Pancreas (tissue), 10 donors: ENCODE measurements around the gene EMC8. TPM values are rescaled to one million over a fixed set of nuclear protein-coding genes. Genes with fewer than 3 reads are reported as not detected.
A peak's percentile ranks its signal among the peaks of the same experiment; 100 is the strongest.

Source experiments
- ATAC-seq, 4 donors: fragments of 200-7000 bp; cut with Tn5 transposase; one replicate each; pipeline versions ENCODE4 v1.8.0 to v1.9.1; 2020; ENCODE audit warnings: mild to moderate bottlenecking in 4 of 4, moderate library complexity in 4 of 4
- DNase-seq, 6 donors: peaks; one replicate each; pipeline ENCODE4 v3.0.0-alpha.2; 2020
- FAIRE-seq: peaks from 2 replicates; lab custom pipeline; 2012; peaks lifted over from hg19 to GRCh38; lab: Jason Lieb, UNC
- H3K27ac ChIP-seq, 4 donors: fragments of 200-600 bp; sonication (generic); 1 replicate in 3 of 4; 2 replicates in 1 of 4; pipeline versions ENCODE4 v1.5.0 to v1.8.0; 2020
- H3K27me3 ChIP-seq, 4 donors: fragments of 200-600 bp; one replicate each; pipeline ENCODE4 v1.8.0; 2021
- H3K36me3 ChIP-seq, 3 donors: fragments of 200-600 bp; sonication (generic) in 1 of 3; one replicate each; pipeline versions ENCODE4 v1.5.0 to v1.8.0; 2020 to 2021
- H3K4me1 ChIP-seq, 3 donors: fragments of 200-600 bp; one replicate each; pipeline ENCODE4 v1.8.0; 2021
- H3K4me3 ChIP-seq, 4 donors: fragments of 200-600 bp; sonication (generic) in 2 of 4; one replicate each; pipeline versions ENCODE4 v1.5.0 to v1.8.0; 2020 to 2021
- H3K9me3 ChIP-seq, 4 donors: fragments of 200-600 bp; one replicate each; pipeline ENCODE4 v1.8.0; 2021
- WGBS, 2 donors: extraction: QIAGEN DNeasy Blood & Tissue Kit; methylation state at CpG; one replicate each; pipeline ENCODE4 v1.1.7; 2013; 5-methylcytosine and 5-hydroxymethylcytosine counted together
- intact Hi-C, 3 donors: fragments of 100-400 bp; cut with DNase I; formaldehyde crosslinking; loops; one replicate each; pipeline versions ENCODE4 v1.11.1 to v1.14.2; 2022
- polyA plus RNA-seq, 2 donors: library from polyadenylated mRNA; stranded (reverse); fragments of 200-250 nt; gene quantifications; one replicate each; pipeline ENCODE4 v1.2.3, GENCODE V29; 2013
- total RNA-seq, 6 donors: library from RNA; stranded (reverse); fragmentation: NEBNext Ultra II Directional in 4 of 6; extraction: Animal tissue kit (Norgen Biotek cat#: 25700) in 4 of 6; gene quantifications; one replicate each; pipeline versions ENCODE4 v1.2.1 to v1.2.4, GENCODE V29; 2021 to 2023
- TF ChIP-seq, protein P1 (sequence below), 4 donors: fragments of 200-600 bp; sonication (generic) in 3 of 4; IDR thresholded peaks; one replicate each; pipeline versions ENCODE4 v1.5.0 to v1.8.0; 2021; ENCODE audit warnings: antibody characterized with exemption in 4 of 4
- donor health status: healthy with polysubstance abuse.
- donor health status: DM: no; HTN: no; CAD: no; lungs with moderate emphysema.
- donor health status: DM: no; HTN: no; CAD: no.
- donor health status: control.
- donor health status: control.
- donor health status: Bipolar disorder and iron deficiency.
- donor health status: DM: yes; HTN: yes; CAD: no.
- donor health status: DM: no; HTN: no; CAD: no.
- donor health status: DM: no; HTN: no; CAD: no.
- donor health status: DM: yes; HTN: yes; CAD: no.

Gene EMC8
- total and polyA plus RNA-seq, 8 donors = 6.8 to 14.2 (median 9.8) TPM

DNA sequence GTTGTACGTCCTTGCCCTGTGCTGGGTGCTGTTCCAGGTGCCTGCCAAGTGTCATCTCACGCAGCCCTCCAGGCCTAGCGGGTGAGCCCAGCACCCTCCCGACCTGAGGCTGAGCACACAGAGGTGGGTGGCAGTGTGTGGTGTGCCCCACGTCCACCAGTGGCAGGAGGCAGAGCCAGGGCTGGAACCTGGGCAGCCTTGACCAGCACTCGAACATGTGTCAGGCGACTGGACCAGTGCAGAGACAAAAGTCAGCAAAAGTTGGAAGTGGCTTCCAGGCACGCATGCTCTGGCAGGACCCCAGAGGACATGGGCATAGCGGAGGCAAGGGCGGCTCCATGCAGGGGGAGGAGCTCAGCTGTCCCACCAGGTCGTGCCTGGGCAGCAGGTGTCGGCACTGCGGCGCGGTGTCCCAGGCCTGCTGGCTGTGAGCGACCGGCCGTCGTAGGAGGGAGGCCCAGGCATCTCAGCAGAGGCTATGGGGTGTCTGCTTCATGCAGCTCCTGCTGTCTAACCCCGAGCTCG, 35.9 kb upstream of the EMC8 start:
- no peak for ATAC-seq
- Histone ChIP-seq H3K9me3 (no peaks in the 10 kb centered on the region), H3K4me1 (no peaks in the 10 kb centered on the region), H3K4me3 (no peak overlapping the region), H3K27ac (no peak overlapping the region), H3K27me3 (peaks cover 0 to 6% (median 0%) of the 10 kb centered on the region in 4 donors), H3K36me3 (no peaks in the 10 kb centered on the region)
- TF ChIP-seq, protein P1, sequence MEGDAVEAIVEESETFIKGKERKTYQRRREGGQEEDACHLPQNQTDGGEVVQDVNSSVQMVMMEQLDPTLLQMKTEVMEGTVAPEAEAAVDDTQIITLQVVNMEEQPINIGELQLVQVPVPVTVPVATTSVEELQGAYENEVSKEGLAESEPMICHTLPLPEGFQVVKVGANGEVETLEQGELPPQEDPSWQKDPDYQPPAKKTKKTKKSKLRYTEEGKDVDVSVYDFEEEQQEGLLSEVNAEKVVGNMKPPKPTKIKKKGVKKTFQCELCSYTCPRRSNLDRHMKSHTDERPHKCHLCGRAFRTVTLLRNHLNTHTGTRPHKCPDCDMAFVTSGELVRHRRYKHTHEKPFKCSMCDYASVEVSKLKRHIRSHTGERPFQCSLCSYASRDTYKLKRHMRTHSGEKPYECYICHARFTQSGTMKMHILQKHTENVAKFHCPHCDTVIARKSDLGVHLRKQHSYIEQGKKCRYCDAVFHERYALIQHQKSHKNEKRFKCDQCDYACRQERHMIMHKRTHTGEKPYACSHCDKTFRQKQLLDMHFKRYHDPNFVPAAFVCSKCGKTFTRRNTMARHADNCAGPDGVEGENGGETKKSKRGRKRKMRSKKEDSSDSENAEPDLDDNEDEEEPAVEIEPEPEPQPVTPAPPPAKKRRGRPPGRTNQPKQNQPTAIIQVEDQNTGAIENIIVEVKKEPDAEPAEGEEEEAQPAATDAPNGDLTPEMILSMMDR (IDR thresholded peaks at IDR 0.05) = no peak
- no peak for FAIRE-seq
- WGBS, 2 donors = 53 to 68% methylated on average over 21 of the region's 21 CpGs
- peak in 2 of 6 donors; percentile 52 to 63 for DNase-seq
- intact Hi-C loops = no loop called here

- Histone ChIP-seq H3K9me3 (no peaks in the 10 kb centered on the region), H3K36me3 (no peaks in the 10 kb centered on the region), H3K27ac (no peak overlapping the region), H3K27me3 (peaks cover 0 to 6% (median 0%) of the 10 kb centered on the region in 4 donors), H3K4me1 (no peaks in the 10 kb centered on the region), H3K4me3 (no peak overlapping the region)
- WGBS, 2 donors = 69 to 80% methylated on average over 5 of the region's 5 CpGs
- peak in 1 of 6 donors; percentile 13 for DNase-seq
- TF ChIP-seq, protein P1 (IDR thresholded peaks at IDR 0.05) = no peak
- ATAC-seq = no peak
- intact Hi-C loops = no loop called here
- no peak for FAIRE-seq
Measured at GRCh38 chr16:85834741-85835140, 35.4 kb upstream of the EMC8 start.

DNA sequence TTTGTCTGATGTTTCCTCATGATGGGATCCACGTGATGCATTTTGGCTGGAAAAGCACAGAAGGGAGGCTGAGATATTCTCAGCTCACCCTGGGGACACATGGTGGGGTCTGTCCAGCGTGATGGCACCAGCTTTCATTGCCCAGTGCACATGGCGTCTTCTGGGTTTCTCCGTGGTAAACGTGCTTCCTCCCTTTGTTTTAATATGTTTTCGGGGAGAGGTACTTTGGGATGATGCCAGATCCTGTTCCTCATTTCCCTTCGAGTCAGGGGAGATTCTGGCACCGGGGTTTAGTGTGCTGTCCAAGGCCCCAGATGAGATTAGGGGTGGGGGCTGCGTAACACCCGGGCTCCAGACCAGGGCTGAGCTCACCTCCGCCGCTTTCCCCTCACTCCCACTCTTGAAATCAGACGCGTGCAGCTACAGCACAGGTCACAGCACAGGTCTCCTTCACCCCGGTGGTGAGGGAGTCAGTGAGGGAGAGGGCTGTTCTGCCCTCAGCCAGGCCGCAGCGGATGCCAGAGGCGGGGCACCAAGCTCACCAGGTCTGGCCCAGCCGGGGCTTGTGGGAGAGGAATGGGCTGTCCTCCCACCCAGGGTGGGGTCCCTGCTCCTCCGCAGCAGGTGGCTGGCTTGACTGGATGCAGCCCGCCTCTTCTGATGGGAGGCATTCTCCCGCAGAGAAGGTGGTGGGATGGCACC, 34.0 kb upstream of the EMC8 start:
- WGBS, 2 donors = 63 to 75% methylated on average over 22 of the region's 22 CpGs
- ATAC-seq = no peak
- peak in 2 of 6 donors; percentile 43 to 65 for DNase-seq
- H3K36me3 ChIP-seq = no peaks in the 10 kb centered on the region
- no peaks in the 10 kb centered on the region for H3K4me1 ChIP-seq
- H3K27ac ChIP-seq = no peak overlapping the region
- FAIRE-seq = no peak
- no peaks in the 10 kb centered on the region for H3K9me3 ChIP-seq
- H3K27me3 ChIP-seq = peaks cover 0 to 6% (median 0%) of the 10 kb centered on the region in 4 donors
- H3K4me3 ChIP-seq = no peak overlapping the region
- intact Hi-C loops = no loop called here
- TF ChIP-seq, protein P1 (IDR thresholded peaks at IDR 0.05) = no peak

DNA sequence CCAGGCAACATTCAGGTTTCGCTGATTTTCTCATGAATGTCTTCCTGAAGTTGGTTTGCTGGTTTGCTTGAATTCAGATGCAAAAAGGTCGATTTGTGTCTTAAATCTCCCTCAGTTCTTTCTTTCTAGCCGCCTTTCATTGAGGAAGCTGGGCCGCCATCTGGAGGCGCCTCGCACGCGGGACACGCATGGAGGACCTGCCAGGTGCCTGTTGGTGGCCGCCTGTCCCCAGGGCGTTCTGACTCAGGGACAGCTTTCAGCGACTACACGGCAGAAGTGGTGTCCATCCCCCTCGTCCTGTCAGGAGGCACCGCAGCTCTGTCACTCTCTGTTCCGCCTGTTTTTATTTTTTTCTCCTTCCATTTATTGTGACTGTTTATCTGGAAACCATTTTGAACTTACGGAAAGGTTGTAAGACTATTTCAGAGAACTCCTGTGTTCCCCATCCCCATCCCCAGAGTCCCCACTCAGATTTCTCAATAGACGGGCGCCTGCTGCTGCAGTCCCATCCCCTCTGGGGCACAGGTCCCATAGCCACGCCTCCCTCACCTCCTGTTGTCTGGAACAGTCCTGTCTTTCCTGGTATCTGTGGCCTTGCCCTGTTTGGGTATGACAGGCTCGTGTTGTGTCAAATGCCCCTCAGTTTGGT, 33.4 kb upstream of the EMC8 start:
- intact Hi-C loops = no loop called here
- H3K36me3 ChIP-seq = no peaks in the 10 kb centered on the region
- no peak overlapping the region for H3K27ac ChIP-seq
- TF ChIP-seq, protein P1 (IDR thresholded peaks at IDR 0.05) = no peak
- DNase-seq = peak in 1 of 6 donors; percentile 32
- H3K27me3 ChIP-seq = peaks cover 0 to 6% (median 0%) of the 10 kb centered on the region in 4 donors
- no peak overlapping the region for H3K4me3 ChIP-seq
- ATAC-seq = no peak
- H3K9me3 ChIP-seq = no peaks in the 10 kb centered on the region
- WGBS, 2 donors = 63 to 70% methylated on average over 21 of the region's 21 CpGs
- FAIRE-seq = no peak
- H3K4me1 ChIP-seq = no peaks in the 10 kb centered on the region
